Esophagus muscularis mucosa (tissue), 3 donors: ENCODE measurements around the gene GNRHR.

Experiments
- CTCF ChIP-seq, 3 experiments: fragments of 200-600 bp in 2 of 3; fragments of 450-650 bp in 1 of 3; sonication (generic) in 2 of 3; IDR thresholded peaks; one replicate each; pipeline ENCODE4 v1.5.1; 2017 to 2019; ENCODE audit warnings: antibody characterized with exemption in 3 of 3, mild to moderate bottlenecking in 2 of 3, moderate library complexity in 1 of 3
- POLR2A ChIP-seq: fragments of 450-650 bp; IDR thresholded peaks from one replicate; pipeline ENCODE4 v1.6.1; 2017; ENCODE audit warnings: antibody characterized with exemption, moderate library complexity, mild to moderate bottlenecking, low read depth

GRCh38 chr4:67762086-67762485 lies 7.9 kb upstream of the GNRHR start:
- TF ChIP-seq POLR2A = no peak
- no peak for TF ChIP-seq CTCF (IDR thresholded peaks at IDR 0.05)
